Spleen (tissue), 13 donors: ENCODE results near the gene MUC2. TPM values are rescaled to one million over a fixed set of nuclear protein-coding genes. Genes with fewer than 3 reads are reported as not detected.

Experiments used
- DNase-seq: peaks from one replicate; pipeline ENCODE4 v3.0.0-alpha.2; 2020
- H3K27ac ChIP-seq, 8 donors: fragments of 200-600 bp; sonication (generic) in 7 of 8; 1 replicate in 4 of 8; 2 replicates in 4 of 8; pipeline versions ENCODE4 v1.5.0 to v1.8.0; 2016 to 2021; ENCODE audit warnings: inconsistent platforms in 4 of 8, mild to moderate bottlenecking in 4 of 8, moderate library complexity in 1 of 8
- H3K27me3 ChIP-seq, 7 donors: fragments of 200-600 bp; sonication (generic) in 6 of 7; replicated peaks in 1 of 7; 1 replicate in 4 of 7; 2 replicates in 3 of 7; pipeline versions ENCODE4 v1.5.0 to v1.8.0; 2016 to 2021; ENCODE audit warnings: inconsistent platforms in 3 of 7, mild to moderate bottlenecking in 1 of 7
- H3K36me3 ChIP-seq, 6 donors: fragments of 200-600 bp; sonication (generic) in 5 of 6; 1 replicate in 4 of 6; 2 replicates in 2 of 6; pipeline versions ENCODE4 v1.5.0 to v1.8.0; 2016 to 2021; ENCODE audit warnings: inconsistent platforms in 2 of 6
- H3K4me1 ChIP-seq, 6 donors: fragments of 200-600 bp; sonication (generic) in 5 of 6; 1 replicate in 3 of 6; 2 replicates in 3 of 6; pipeline versions ENCODE4 v1.5.0 to v1.8.0; 2016 to 2021; ENCODE audit warnings: inconsistent platforms in 3 of 6
- H3K4me3 ChIP-seq, 8 donors: fragments of 200-600 bp; sonication (generic) in 7 of 8; 1 replicate in 4 of 8; 2 replicates in 4 of 8; pipeline versions ENCODE4 v1.5.0 to v1.8.0; 2016 to 2021; ENCODE audit warnings: inconsistent platforms in 4 of 8, mild to moderate bottlenecking in 4 of 8, moderate library complexity in 2 of 8
- H3K9me3 ChIP-seq, 8 donors: fragments of 200-600 bp; sonication (generic) in 7 of 8; 1 replicate in 4 of 8; 2 replicates in 4 of 8; pipeline versions ENCODE4 v1.5.0 to v1.8.0; 2016 to 2021; ENCODE audit warnings: inconsistent platforms in 4 of 8
- CTCF ChIP-seq, 11 experiments: fragments of 200-600 bp in 7 of 11; fragments of 450-650 bp in 4 of 11; sonication (generic) in 4 of 11; IDR thresholded peaks in 8 of 11; conservative IDR thresholded peaks in 3 of 11; 1 replicate in 7 of 11; 2 replicates in 4 of 11; pipeline versions ENCODE4 v1.4.0 to v1.8.0; 2016 to 2021; ENCODE audit warnings: antibody characterized with exemption in 11 of 11, inconsistent platforms in 4 of 11, mild to moderate bottlenecking in 1 of 11
- POLR2A ChIP-seq, 3 donors: fragments of 450-650 bp; IDR thresholded peaks; one replicate each; pipeline ENCODE4 v1.5.1; 2017; ENCODE audit warnings: antibody characterized with exemption in 3 of 3, mild to moderate bottlenecking in 1 of 3
- POLR2AphosphoS5 ChIP-seq, 3 donors: sonication (generic); formaldehyde crosslinking; IDR thresholded peaks; one replicate each; pipeline ENCODE4 v1.5.1; 2017; ENCODE audit warnings: antibody characterized with exemption in 3 of 3
- WGBS, 5 donors: extraction: QIAGEN DNeasy Blood & Tissue Kit in 3 of 5; methylation state at CpG; one replicate each; pipeline versions ENCODE4 v1.1.5 to v1.1.7; 2013 to 2018; 5-methylcytosine and 5-hydroxymethylcytosine counted together
- intact Hi-C: fragments of 100-400 bp; cut with DNase I; formaldehyde crosslinking; loops from one replicate; pipeline ENCODE4 v1.15.0; 2023; ENCODE audit warnings: low total_unique reads
- long read RNA-seq, 2 donors: transcript quantifications; one replicate each; lab custom pipeline, GENCODE V29; 2026
- polyA plus RNA-seq, 3 donors: library from polyadenylated mRNA; stranded (reverse); fragments of 200-250 nt; gene quantifications; one replicate each; pipeline ENCODE4 v1.2.1, GENCODE V29; 2013
- total RNA-seq, 7 donors: library from RNA; depleted of rRNA in 3 of 7; stranded (reverse); fragments of >200 nt in 3 of 7; fragmentation: NEBNext Ultra II Directional in 4 of 7; extraction: Animal tissue kit (Norgen Biotek cat#: 25700) in 4 of 7; gene quantifications; one replicate each; pipeline versions ENCODE4 v1.1.0 to v1.2.1, GENCODE V29; 2016 to 2021
- donor health status: healthy with polysubstance abuse.
- donor health status: DM: no; HTN: no; CAD: no; lungs with moderate emphysema.
- donor health status: DM: no; HTN: no; CAD: no.
- donor health status: Bipolar disorder and iron deficiency.
- donor health status: healthy.
- donor health status: DM: no; HTN: no; CAD: no.
- donor health status: DM: yes; HTN: yes; CAD: no.

The MUC2 gene
- total RNA-seq (under 1 TPM in 2 of 7 donors, not detected in 5; 0.03 to 0.06 TPM), polyA plus RNA-seq (under 1 TPM in 1 of 3 donors, not detected in 2; 0.03 TPM)
- long read RNA-seq, donor 1, result 0 reads
- long read RNA-seq, donor 2, result 0 reads

- TF ChIP-seq CTCF (IDR thresholded peaks at IDR 0.05 in 8 of 11, conservative IDR thresholded peaks at IDR 0.05 in 3 of 11), result no peak
- TF ChIP-seq POLR2AphosphoS5 (IDR thresholded peaks at IDR 0.05), result no peak
- TF ChIP-seq POLR2A (IDR thresholded peaks at IDR 0.05), result no peak
- intact Hi-C loops, result no loop called here
Observed at GRCh38 chr11:1074244-1075221, at the start of gene MUC2. Gene MUC2 (plus strand): TSS chr11:1074874.

GRCh38 chr11:1025410-1026162, 49.1 kb upstream of the MUC2 start:
- Histone ChIP-seq H3K4me3 (no peak overlapping the region), H3K4me1 (peaks cover 0 to 30% (median 0%) of the 10 kb centered on the region in 6 donors), H3K27me3 (no peaks in the 10 kb centered on the region), H3K36me3 (peaks cover 0 to 37% (median 0%) of the 10 kb centered on the region in 6 donors), H3K27ac (no peak overlapping the region), H3K9me3 (no peaks in the 10 kb centered on the region)
- intact Hi-C loops, result no loop called here
- no peak for DNase-seq
- TF ChIP-seq POLR2AphosphoS5 (IDR thresholded peaks at IDR 0.05), result peak; percentile 38 to 59 (median 44)
- no peak for TF ChIP-seq POLR2A (IDR thresholded peaks at IDR 0.05)
- no peak for TF ChIP-seq CTCF (IDR thresholded peaks at IDR 0.05 in 8 of 11, conservative IDR thresholded peaks at IDR 0.05 in 3 of 11)
- WGBS, 5 donors, result 78 to 92% (median 81%) methylated on average over 20 to 35 of the region's 35 CpGs

More at GRCh38 chr11:1074244-1075221, at the start of gene MUC2:
- Histone ChIP-seq H3K4me1 (peaks cover 4 to 38% (median 20%) of the 10 kb centered on the region in 6 donors), H3K27ac (peak within 1 kb of the TSS in 5 of 8 donors; percentile 14 to 54 (median 34)), H3K9me3 (no peaks in the 10 kb centered on the region), H3K36me3 (no peaks in the 10 kb centered on the region), H3K4me3 (no peak within 1 kb of the TSS), H3K27me3 (peaks cover 0 to 25% (median 0%) of the 10 kb centered on the region in 7 donors)
- WGBS, 5 donors, result 76 to 95% (median 83%) methylated on average over 10 to 32 of the region's 32 CpGs
- DNase-seq, result peak; percentile 68

GRCh38 chr11:1026163-1026450, 48.6 kb upstream of the MUC2 start:
- WGBS, 5 donors, result 78 to 96% (median 90%) methylated on average over 13 to 14 of the region's 14 CpGs; no CpG with 5 or more reads in 1 of the 5 donors

More at GRCh38 chr11:1026163-1026450, 48.6 kb upstream of the MUC2 start:
- Histone ChIP-seq H3K4me1 (peaks cover 0 to 26% (median 0%) of the 10 kb centered on the region in 6 donors), H3K27me3 (no peaks in the 10 kb centered on the region), H3K27ac (no peak overlapping the region), H3K36me3 (peaks cover 0 to 36% (median 0%) of the 10 kb centered on the region in 6 donors), H3K4me3 (no peak overlapping the region), H3K9me3 (no peaks in the 10 kb centered on the region)
- intact Hi-C loops, result no loop called here
- TF ChIP-seq POLR2AphosphoS5 (IDR thresholded peaks at IDR 0.05) (peak in 2 of 3 donors; percentile 2 to 43), CTCF (IDR thresholded peaks at IDR 0.05 in 8 of 11, conservative IDR thresholded peaks at IDR 0.05 in 3 of 11) (no peak)
- DNase-seq, result no peak
